Measurements from ENCODE around the gene ORAI2. TPM values are rescaled to one million over a fixed set of nuclear protein-coding genes. Genes with fewer than 3 reads are reported as not detected.

The ORAI2 gene
- total and polyA plus RNA-seq, 2 of the 13 experiments (the other 11 are each of a cell fraction or from before 2014, with no cell fraction given), result 3.0 to 6.0 TPM

GRCh38 chr7:102395873-102396709 is 37.3 kb upstream of the ORAI2 start, which contains the start of gene PRKRIP1 (continued):
- TF ChIP-seq KDM6A (CRISPR knock-in tag; IDR thresholded peaks at IDR 0.05; ENCODE audit: low read depth) (no peak), U2AF2 (IDR thresholded peaks at IDR 0.05; ENCODE audit: low read depth, low read length) (no peak), HOXA3 (CRISPR knock-in tag; IDR thresholded peaks at IDR 0.05) (peak; percentile 94), FOXM1 (CRISPR knock-in tag; IDR thresholded peaks at IDR 0.05) (no peak), ZNF747 (CRISPR knock-in tag; IDR thresholded peaks at IDR 0.05; ENCODE audit: borderline replicate concordance) (peak; percentile 55; the same call in 1 of the 2 replicates), HOXD1 (CRISPR knock-in tag; IDR thresholded peaks at IDR 0.05) (no peak), ZBTB40 (IDR thresholded peaks at IDR 0.05) (no peak), ZBTB40 (CRISPR knock-in tag; IDR thresholded peaks at IDR 0.05) (no peak), ZNF556 (CRISPR knock-in tag; IDR thresholded peaks at IDR 0.05; ENCODE audit: borderline replicate concordance) (peak; percentile 67; the same call in 1 of the 2 replicates), ZNF550 (CRISPR knock-in tag; IDR thresholded peaks at IDR 0.05; ENCODE audit: borderline replicate concordance) (no peak; the same call in 1 of the 2 replicates), U2AF1 (optimal IDR thresholded peaks at IDR 0.05; ENCODE audit: low read depth, low read length) (no peak), ARHGAP35 (CRISPR knock-in tag; IDR thresholded peaks at IDR 0.05; ENCODE audit: borderline replicate concordance) (no peak), HMG20A (CRISPR knock-in tag; IDR thresholded peaks at IDR 0.05; ENCODE audit: borderline replicate concordance) (no peak), ZNF580 (CRISPR knock-in tag; IDR thresholded peaks at IDR 0.05; ENCODE audit: borderline replicate concordance, low read depth) (no peak)
- TF ChIP-seq, protein P1, sequence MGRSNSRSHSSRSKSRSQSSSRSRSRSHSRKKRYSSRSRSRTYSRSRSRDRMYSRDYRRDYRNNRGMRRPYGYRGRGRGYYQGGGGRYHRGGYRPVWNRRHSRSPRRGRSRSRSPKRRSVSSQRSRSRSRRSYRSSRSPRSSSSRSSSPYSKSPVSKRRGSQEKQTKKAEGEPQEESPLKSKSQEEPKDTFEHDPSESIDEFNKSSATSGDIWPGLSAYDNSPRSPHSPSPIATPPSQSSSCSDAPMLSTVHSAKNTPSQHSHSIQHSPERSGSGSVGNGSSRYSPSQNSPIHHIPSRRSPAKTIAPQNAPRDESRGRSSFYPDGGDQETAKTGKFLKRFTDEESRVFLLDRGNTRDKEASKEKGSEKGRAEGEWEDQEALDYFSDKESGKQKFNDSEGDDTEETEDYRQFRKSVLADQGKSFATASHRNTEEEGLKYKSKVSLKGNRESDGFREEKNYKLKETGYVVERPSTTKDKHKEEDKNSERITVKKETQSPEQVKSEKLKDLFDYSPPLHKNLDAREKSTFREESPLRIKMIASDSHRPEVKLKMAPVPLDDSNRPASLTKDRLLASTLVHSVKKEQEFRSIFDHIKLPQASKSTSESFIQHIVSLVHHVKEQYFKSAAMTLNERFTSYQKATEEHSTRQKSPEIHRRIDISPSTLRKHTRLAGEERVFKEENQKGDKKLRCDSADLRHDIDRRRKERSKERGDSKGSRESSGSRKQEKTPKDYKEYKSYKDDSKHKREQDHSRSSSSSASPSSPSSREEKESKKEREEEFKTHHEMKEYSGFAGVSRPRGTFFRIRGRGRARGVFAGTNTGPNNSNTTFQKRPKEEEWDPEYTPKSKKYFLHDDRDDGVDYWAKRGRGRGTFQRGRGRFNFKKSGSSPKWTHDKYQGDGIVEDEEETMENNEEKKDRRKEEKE (IDR thresholded peaks at IDR 0.05), result no peak
- TF ChIP-seq, protein P2, sequence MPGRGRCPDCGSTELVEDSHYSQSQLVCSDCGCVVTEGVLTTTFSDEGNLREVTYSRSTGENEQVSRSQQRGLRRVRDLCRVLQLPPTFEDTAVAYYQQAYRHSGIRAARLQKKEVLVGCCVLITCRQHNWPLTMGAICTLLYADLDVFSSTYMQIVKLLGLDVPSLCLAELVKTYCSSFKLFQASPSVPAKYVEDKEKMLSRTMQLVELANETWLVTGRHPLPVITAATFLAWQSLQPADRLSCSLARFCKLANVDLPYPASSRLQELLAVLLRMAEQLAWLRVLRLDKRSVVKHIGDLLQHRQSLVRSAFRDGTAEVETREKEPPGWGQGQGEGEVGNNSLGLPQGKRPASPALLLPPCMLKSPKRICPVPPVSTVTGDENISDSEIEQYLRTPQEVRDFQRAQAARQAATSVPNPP (CRISPR knock-in tag; IDR thresholded peaks at IDR 0.05), result no peak

Data from HepG2 (cell line).